ENCODE data around the gene HAP1. TPM values are rescaled to one million over a fixed set of nuclear protein-coding genes. Genes with fewer than 3 reads are reported as not detected.
A peak's percentile ranks its signal among the peaks of the same experiment; 100 is the strongest.
"Not testable (repeated sequence)": the region's sequence is repeated elsewhere in the genome, so short reads cannot be mapped to it uniquely, and the experiment has no call there.

Gene HAP1
- total RNA-seq, 3 donors from 2014 or later (not counting 1 experiment from before 2014, with no cell fraction given), result not detected

GRCh38 chr17:41676058-41676419 is 58.4 kb downstream of the HAP1 start:
- H3K4me1 Mint-ChIP-seq, result peaks cover 17 to 22% of the 10 kb centered on the region in 2 donors
- ATAC-seq, result no peak

GRCh38 chr17:41675157-41676057 is 59.0 kb downstream of the HAP1 start:
- peaks cover 17 to 22% of the 10 kb centered on the region in 2 donors for H3K4me1 Mint-ChIP-seq
- H3K27me3 ChIP-seq (ENCODE audit: control insufficient read depth, insufficient read depth, low read length); H3K27ac Mint-ChIP-seq; H3K36me3 ChIP-seq (ENCODE audit: control insufficient read depth, insufficient read depth, low read length); intact Hi-C loops (cut with micrococcal nuclease); H3K4me3 ChIP-seq (ENCODE audit: low read length); H3K36me3 Mint-ChIP-seq; H3K4me3 Mint-ChIP-seq; H3K9me3 ChIP-seq (ENCODE audit: control insufficient read depth, insufficient read depth, low read length); H3K27me3 Mint-ChIP-seq (ENCODE audit: low read depth in 2 of 2); ATAC-seq; DNase-seq; H3K9me3 Mint-ChIP-seq: not testable (repeated sequence)
- WGBS (ENCODE audit: insufficient coverage), result 98% methylated on average over 5 of the region's 7 CpGs
- peaks cover 25% of the 10 kb centered on the region for H3K4me1 ChIP-seq (ENCODE audit: control insufficient read depth, insufficient read depth, low read length)
- H3K27ac ChIP-seq (ENCODE audit: low read length), result peak overlapping the region; percentile 31

More at GRCh38 chr17:41676058-41676419, 58.4 kb downstream of the HAP1 start:
- H3K4me1 ChIP-seq (ENCODE audit: control insufficient read depth, insufficient read depth, low read length), result peaks cover 25% of the 10 kb centered on the region
- WGBS (ENCODE audit: insufficient coverage), result 71% methylated on average over 1 of the region's 3 CpGs
- H3K27me3 ChIP-seq (ENCODE audit: control insufficient read depth, insufficient read depth, low read length), result no peaks in the 10 kb centered on the region
- no peak overlapping the region for H3K27ac Mint-ChIP-seq
- H3K9me3 ChIP-seq (ENCODE audit: control insufficient read depth, insufficient read depth, low read length), result no peaks in the 10 kb centered on the region
- no peaks in the 10 kb centered on the region for H3K36me3 Mint-ChIP-seq
- TF ChIP-seq CTCF (IDR thresholded peaks at IDR 0.05), result no peak
- H3K27me3 Mint-ChIP-seq (ENCODE audit: low read depth in 2 of 2), result no peaks in the 10 kb centered on the region
- peak overlapping the region; percentile 31 for H3K27ac ChIP-seq (ENCODE audit: low read length)
- H3K9me3 Mint-ChIP-seq, result no peaks in the 10 kb centered on the region
- H3K4me3 ChIP-seq (ENCODE audit: low read length), result no peak overlapping the region
- intact Hi-C loops (cut with micrococcal nuclease), result no loop called here
- no peak for DNase-seq
- H3K4me3 Mint-ChIP-seq, result no peak overlapping the region
- no peaks in the 10 kb centered on the region for H3K36me3 ChIP-seq (ENCODE audit: control insufficient read depth, insufficient read depth, low read length)

Other genes with a start within 250 kb of the HAP1 start
- gene KRT36, start 244.7 kb downstream of the HAP1 start, total RNA-seq, result not detected
- gene KRT13, start 229.0 kb downstream of the HAP1 start, total RNA-seq, result not detected
- gene KRT15, start 215.8 kb downstream of the HAP1 start, total RNA-seq, result not detected
- gene KRT19, start 206.3 kb downstream of the HAP1 start, total RNA-seq, result not detected
- gene KRT9, start 162.6 kb downstream of the HAP1 start, total RNA-seq, result not detected
- not detected for gene KRT14, start 147.7 kb downstream of the HAP1 start, total RNA-seq
- not detected for gene KRT16, start 121.9 kb downstream of the HAP1 start, total RNA-seq
- not detected for gene KRT17, start 110.1 kb downstream of the HAP1 start, total RNA-seq
- gene EIF1, start 45.8 kb downstream of the HAP1 start, total RNA-seq, result 1,000 to 10,000 TPM; 2,034 to 2,368 (median 2,279) TPM
- not detected for gene GAST, start 22.3 kb downstream of the HAP1 start, total RNA-seq
- 10 to 100 TPM in 1 of 3 donors, 1 to 10 TPM in 2; 1.8 to 12.1 (median 2.0) TPM for gene JUP, start 52.1 kb upstream of the HAP1 start, total RNA-seq
- gene P3H4, start 77.3 kb upstream of the HAP1 start, total RNA-seq, result 1 to 10 TPM; 6.9 to 8.9 (median 7.5) TPM
- 1 to 10 TPM; 5.6 to 8.8 (median 6.0) TPM for gene FKBP10, start 78.4 kb upstream of the HAP1 start, total RNA-seq
- gene NT5C3B, start 101.6 kb upstream of the HAP1 start, total RNA-seq, result 1 to 10 TPM; 9.1 to 10.0 (median 9.8) TPM
- gene KLHL10, start 103.2 kb upstream of the HAP1 start, total RNA-seq, result not detected
- gene KLHL11, start 130.8 kb upstream of the HAP1 start, total RNA-seq, result 10 to 100 TPM; 19.4 to 29.0 (median 28.2) TPM
- gene ACLY, start 184.3 kb upstream of the HAP1 start, total RNA-seq, result 100 to 1,000 TPM in 2 of 3 donors, 10 to 100 TPM in 1; 86.5 to 106 (median 106) TPM
- 1 to 10 TPM in 1 of 3 donors, under 1 TPM in 2; 0.70 to 2.9 (median 0.95) TPM for gene ODAD4, start 196.0 kb upstream of the HAP1 start, total RNA-seq
- 10 to 100 TPM; 32.4 to 44.8 (median 38.2) TPM for gene CNP, start 232.2 kb upstream of the HAP1 start, total RNA-seq